HepG2 (cell line): ENCODE results near the gene SCAMP3. TPM values are rescaled to one million over a fixed set of nuclear protein-coding genes. Genes with fewer than 3 reads are reported as not detected.
A peak's percentile ranks its signal among the peaks of the same experiment; 100 is the strongest.

Experiments used
- BCL6 ChIP-seq: IDR thresholded peaks from 2 replicates; pipeline ENCODE4 v1.6.1; 2016; ENCODE audit warnings: missing genetic modification reagents, missing compliant biosample characterization
- KDM5B ChIP-seq: sonication (generic); formaldehyde crosslinking; IDR thresholded peaks from 2 replicates; pipeline ENCODE4 v1.4.0; 2020; ENCODE audit warnings: missing genetic modification reagents, mild to moderate bottlenecking, borderline replicate concordance
- MED1 ChIP-seq: sonication (generic); formaldehyde crosslinking; IDR thresholded peaks from 2 replicates; pipeline ENCODE4 v1.4.0; 2020; ENCODE audit warnings: missing genetic modification reagents
- NFATC3 ChIP-seq: sonication (generic); formaldehyde crosslinking; IDR thresholded peaks from 2 replicates; pipeline ENCODE4 v1.5.1; 2020; ENCODE audit warnings: mild to moderate bottlenecking, missing genetic modification reagents
- PHF8 ChIP-seq: sonication (generic); formaldehyde crosslinking; IDR thresholded peaks from 2 replicates; pipeline ENCODE4 v1.5.0; 2020; ENCODE audit warnings: missing genetic modification reagents
- STAG1 ChIP-seq: sonication (generic); formaldehyde crosslinking; IDR thresholded peaks from 2 replicates; pipeline ENCODE4 v1.4.0; 2020; ENCODE audit warnings: missing genetic modification reagents
- SUZ12 ChIP-seq: fragments of 150-350 bp; IDR thresholded peaks from 2 replicates; pipeline ENCODE4 v1.6.1; 2014; ENCODE audit warnings: low read depth, low read length
- TP53 ChIP-seq: sonication (generic); formaldehyde crosslinking; conservative IDR thresholded peaks from 2 replicates; pipeline ENCODE4 v1.4.0; 2020; ENCODE audit warnings: missing genetic modification reagents
- ZNF563 ChIP-seq: sonication (generic); formaldehyde crosslinking; IDR thresholded peaks from 2 replicates; pipeline ENCODE4 v1.8.0; 2022; ENCODE audit warnings: mild to moderate bottlenecking, moderate library complexity, missing genetic modification reagents
- ZNF782 ChIP-seq: sonication (generic); formaldehyde crosslinking; IDR thresholded peaks from 2 replicates; pipeline ENCODE4 v1.4.0; 2020; ENCODE audit warnings: missing genetic modification reagents, mild to moderate bottlenecking, borderline replicate concordance
- polyA plus RNA-seq, 8 experiments: library from polyadenylated mRNA; depleted of rRNA in 3 of 8; stranded (reverse) in 7 of 8; unstranded in 1 of 8; fragments of >200 nt; fragmentation: Illumina TruSeq in 4 of 8; extraction: Trizol in 4 of 8; gene quantifications; 2 replicates each; pipeline versions ENCODE4 v1.2.1 to v1.2.3, GENCODE V29; 2011 to 2016; ENCODE audit warnings: low read depth in 4 of 8, missing spikeins in 1 of 8, mixed read lengths in 1 of 8; ENCODE audit not compliant: insufficient read depth in 1 of 8
- total RNA-seq, 5 experiments: library from RNA; depleted of rRNA; stranded (reverse); fragments of >200 nt; fragmentation: Illumina TruSeq; extraction: Trizol; gene quantifications; 2 replicates each; pipeline ENCODE4 v1.2.3, GENCODE V29; 2016; ENCODE audit warnings: low read depth in 1 of 5
- TF ChIP-seq, protein P1 (sequence below): conservative IDR thresholded peaks from 2 replicates; pipeline ENCODE4 v1.6.1; 2018; ENCODE audit warnings: missing genetic modification reagents
- TF ChIP-seq, protein P2 (sequence below): IDR thresholded peaks from 2 replicates; pipeline ENCODE4 v1.4.0; 2020; ENCODE audit warnings: mild to moderate bottlenecking, missing genetic modification reagents
- TF ChIP-seq, protein P3 (sequence below): sonication (generic); formaldehyde crosslinking; IDR thresholded peaks from 2 replicates; pipeline ENCODE4 v1.9.0; 2021; ENCODE audit warnings: missing genetic modification reagents, mild to moderate bottlenecking, borderline replicate concordance
- TF ChIP-seq, protein P4 (sequence below): sonication (generic); formaldehyde crosslinking; conservative IDR thresholded peaks from 2 replicates; pipeline ENCODE4 v1.8.1; 2023; ENCODE audit warnings: missing genetic modification reagents
- TF ChIP-seq, protein P5 (sequence below): IDR thresholded peaks from 2 replicates; pipeline ENCODE4 v1.6.1; 2016; ENCODE audit warnings: mild to moderate bottlenecking
- TF ChIP-seq, protein P6 (sequence below): sonication (generic); formaldehyde crosslinking; IDR thresholded peaks from 2 replicates; pipeline ENCODE4 v1.4.0; 2020; ENCODE audit warnings: missing genetic modification reagents, borderline replicate concordance

Gene SCAMP3
- total and polyA plus RNA-seq, 2 of the 13 experiments (the other 11 are each of a cell fraction or from before 2014, with no cell fraction given), result 46.8 to 83.3 TPM

DNA sequence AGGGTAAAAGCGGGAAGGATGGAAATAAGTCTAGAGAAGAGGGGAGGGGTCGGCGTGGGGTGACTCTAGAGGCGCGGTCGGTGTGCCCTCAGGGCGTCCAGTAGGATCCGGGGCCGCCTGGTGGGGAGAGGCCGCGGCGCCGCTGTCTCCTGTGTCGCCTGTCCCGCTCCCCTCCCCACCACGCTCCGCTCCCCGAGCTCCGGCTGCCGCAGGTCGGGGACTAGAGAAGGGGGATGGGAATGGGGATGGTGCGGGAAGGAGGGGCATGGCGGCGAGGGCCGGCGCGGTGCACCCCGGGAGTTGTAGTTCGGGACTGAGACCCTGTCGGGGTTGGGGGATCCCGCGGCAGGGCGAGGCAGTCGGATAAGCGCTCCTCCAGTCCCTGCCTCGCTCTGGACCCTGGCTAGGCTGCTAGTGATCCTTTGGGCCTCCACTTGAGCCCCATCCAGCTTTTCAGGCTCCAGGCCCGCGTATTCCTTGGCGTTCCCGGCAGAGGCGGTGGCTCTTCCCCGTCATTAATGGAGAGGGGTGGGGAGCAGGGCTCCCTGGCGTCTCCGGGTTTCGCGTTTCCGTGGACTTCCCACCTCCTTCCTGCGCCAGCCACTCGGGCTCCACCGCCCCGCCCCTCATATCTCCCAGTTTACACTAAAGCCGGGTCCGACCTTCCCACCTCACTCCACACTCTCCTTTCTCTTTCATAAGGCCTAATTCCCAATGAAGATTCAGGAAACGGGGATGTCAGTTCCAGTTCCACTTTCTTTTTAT is 6.7 kb downstream of the SCAMP3 start, which contains the start of gene ENTREP3 (continued):
- TF ChIP-seq, protein P1, sequence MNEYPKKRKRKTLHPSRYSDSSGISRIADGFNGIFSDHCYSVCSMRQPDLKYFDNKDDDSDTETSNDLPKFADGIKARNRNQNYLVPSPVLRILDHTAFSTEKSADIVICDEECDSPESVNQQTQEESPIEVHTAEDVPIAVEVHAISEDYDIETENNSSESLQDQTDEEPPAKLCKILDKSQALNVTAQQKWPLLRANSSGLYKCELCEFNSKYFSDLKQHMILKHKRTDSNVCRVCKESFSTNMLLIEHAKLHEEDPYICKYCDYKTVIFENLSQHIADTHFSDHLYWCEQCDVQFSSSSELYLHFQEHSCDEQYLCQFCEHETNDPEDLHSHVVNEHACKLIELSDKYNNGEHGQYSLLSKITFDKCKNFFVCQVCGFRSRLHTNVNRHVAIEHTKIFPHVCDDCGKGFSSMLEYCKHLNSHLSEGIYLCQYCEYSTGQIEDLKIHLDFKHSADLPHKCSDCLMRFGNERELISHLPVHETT (CRISPR knock-in tag), result peak; percentile 66; the same call in 1 of the 2 replicates
- peak; percentile 76 for TF ChIP-seq SUZ12
- TF ChIP-seq, protein P2, sequence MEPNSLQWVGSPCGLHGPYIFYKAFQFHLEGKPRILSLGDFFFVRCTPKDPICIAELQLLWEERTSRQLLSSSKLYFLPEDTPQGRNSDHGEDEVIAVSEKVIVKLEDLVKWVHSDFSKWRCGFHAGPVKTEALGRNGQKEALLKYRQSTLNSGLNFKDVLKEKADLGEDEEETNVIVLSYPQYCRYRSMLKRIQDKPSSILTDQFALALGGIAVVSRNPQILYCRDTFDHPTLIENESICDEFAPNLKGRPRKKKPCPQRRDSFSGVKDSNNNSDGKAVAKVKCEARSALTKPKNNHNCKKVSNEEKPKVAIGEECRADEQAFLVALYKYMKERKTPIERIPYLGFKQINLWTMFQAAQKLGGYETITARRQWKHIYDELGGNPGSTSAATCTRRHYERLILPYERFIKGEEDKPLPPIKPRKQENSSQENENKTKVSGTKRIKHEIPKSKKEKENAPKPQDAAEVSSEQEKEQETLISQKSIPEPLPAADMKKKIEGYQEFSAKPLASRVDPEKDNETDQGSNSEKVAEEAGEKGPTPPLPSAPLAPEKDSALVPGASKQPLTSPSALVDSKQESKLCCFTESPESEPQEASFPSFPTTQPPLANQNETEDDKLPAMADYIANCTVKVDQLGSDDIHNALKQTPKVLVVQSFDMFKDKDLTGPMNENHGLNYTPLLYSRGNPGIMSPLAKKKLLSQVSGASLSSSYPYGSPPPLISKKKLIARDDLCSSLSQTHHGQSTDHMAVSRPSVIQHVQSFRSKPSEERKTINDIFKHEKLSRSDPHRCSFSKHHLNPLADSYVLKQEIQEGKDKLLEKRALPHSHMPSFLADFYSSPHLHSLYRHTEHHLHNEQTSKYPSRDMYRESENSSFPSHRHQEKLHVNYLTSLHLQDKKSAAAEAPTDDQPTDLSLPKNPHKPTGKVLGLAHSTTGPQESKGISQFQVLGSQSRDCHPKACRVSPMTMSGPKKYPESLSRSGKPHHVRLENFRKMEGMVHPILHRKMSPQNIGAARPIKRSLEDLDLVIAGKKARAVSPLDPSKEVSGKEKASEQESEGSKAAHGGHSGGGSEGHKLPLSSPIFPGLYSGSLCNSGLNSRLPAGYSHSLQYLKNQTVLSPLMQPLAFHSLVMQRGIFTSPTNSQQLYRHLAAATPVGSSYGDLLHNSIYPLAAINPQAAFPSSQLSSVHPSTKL, result peak; percentile 32; the same call in 1 of the 2 replicates
- TF ChIP-seq KDM5B (CRISPR knock-in tag), result peak; percentile 46
- TF ChIP-seq ZNF782 (CRISPR knock-in tag), result peak; percentile 53; the same call in 1 of the 2 replicates
- TF ChIP-seq ZNF563 (CRISPR knock-in tag), result no peak
- peak; percentile 51 for TF ChIP-seq BCL6 (CRISPR knock-in tag)
- peak; percentile 73 for TF ChIP-seq PHF8 (CRISPR knock-in tag)
- TF ChIP-seq NFATC3, result no peak
- TF ChIP-seq, protein P3, sequence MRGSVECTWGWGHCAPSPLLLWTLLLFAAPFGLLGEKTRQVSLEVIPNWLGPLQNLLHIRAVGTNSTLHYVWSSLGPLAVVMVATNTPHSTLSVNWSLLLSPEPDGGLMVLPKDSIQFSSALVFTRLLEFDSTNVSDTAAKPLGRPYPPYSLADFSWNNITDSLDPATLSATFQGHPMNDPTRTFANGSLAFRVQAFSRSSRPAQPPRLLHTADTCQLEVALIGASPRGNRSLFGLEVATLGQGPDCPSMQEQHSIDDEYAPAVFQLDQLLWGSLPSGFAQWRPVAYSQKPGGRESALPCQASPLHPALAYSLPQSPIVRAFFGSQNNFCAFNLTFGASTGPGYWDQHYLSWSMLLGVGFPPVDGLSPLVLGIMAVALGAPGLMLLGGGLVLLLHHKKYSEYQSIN, result no peak
- peak; percentile 49; the same call in 1 of the 2 replicates for TF ChIP-seq TP53 (CRISPR knock-in tag)
- TF ChIP-seq, protein P4, sequence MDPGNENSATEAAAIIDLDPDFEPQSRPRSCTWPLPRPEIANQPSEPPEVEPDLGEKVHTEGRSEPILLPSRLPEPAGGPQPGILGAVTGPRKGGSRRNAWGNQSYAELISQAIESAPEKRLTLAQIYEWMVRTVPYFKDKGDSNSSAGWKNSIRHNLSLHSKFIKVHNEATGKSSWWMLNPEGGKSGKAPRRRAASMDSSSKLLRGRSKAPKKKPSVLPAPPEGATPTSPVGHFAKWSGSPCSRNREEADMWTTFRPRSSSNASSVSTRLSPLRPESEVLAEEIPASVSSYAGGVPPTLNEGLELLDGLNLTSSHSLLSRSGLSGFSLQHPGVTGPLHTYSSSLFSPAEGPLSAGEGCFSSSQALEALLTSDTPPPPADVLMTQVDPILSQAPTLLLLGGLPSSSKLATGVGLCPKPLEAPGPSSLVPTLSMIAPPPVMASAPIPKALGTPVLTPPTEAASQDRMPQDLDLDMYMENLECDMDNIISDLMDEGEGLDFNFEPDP (CRISPR knock-in tag), result no peak
- TF ChIP-seq, protein P5, sequence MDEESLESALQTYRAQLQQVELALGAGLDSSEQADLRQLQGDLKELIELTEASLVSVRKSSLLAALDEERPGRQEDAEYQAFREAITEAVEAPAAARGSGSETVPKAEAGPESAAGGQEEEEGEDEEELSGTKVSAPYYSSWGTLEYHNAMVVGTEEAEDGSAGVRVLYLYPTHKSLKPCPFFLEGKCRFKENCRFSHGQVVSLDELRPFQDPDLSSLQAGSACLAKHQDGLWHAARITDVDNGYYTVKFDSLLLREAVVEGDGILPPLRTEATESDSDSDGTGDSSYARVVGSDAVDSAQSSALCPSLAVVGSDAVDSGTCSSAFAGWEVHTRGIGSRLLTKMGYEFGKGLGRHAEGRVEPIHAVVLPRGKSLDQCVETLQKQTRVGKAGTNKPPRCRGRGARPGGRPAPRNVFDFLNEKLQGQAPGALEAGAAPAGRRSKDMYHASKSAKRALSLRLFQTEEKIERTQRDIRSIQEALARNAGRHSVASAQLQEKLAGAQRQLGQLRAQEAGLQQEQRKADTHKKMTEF, result peak; percentile 67; the same call in 1 of the 2 replicates
- 0 out of 2 replicates have a peak, but pooled peaks have one; percentile 8 for TF ChIP-seq STAG1
- TF ChIP-seq MED1, result peak; percentile 66
- TF ChIP-seq, protein P6, sequence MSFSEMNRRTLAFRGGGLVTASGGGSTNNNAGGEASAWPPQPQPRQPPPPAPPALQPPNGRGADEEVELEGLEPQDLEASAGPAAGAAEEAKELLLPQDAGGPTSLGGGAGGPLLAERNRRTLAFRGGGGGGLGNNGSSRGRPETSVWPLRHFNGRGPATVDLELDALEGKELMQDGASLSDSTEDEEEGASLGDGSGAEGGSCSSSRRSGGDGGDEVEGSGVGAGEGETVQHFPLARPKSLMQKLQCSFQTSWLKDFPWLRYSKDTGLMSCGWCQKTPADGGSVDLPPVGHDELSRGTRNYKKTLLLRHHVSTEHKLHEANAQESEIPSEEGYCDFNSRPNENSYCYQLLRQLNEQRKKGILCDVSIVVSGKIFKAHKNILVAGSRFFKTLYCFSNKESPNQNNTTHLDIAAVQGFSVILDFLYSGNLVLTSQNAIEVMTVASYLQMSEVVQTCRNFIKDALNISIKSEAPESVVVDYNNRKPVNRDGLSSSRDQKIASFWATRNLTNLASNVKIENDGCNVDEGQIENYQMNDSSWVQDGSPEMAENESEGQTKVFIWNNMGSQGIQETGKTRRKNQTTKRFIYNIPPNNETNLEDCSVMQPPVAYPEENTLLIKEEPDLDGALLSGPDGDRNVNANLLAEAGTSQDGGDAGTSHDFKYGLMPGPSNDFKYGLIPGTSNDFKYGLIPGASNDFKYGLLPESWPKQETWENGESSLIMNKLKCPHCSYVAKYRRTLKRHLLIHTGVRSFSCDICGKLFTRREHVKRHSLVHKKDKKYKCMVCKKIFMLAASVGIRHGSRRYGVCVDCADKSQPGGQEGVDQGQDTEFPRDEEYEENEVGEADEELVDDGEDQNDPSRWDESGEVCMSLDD (CRISPR knock-in tag), result 0 out of 2 replicates have a peak, but pooled peaks have one; percentile 56
